Lower lobe of right lung (tissue), 2 donors: ENCODE data around the gene R3HDM2. TPM values are rescaled to one million over a fixed set of nuclear protein-coding genes. Genes with fewer than 3 reads are reported as not detected.
A peak's percentile ranks its signal among the peaks of the same experiment; 100 is the strongest.

Experiments
- ATAC-seq, 2 donors: fragments of 200-7000 bp; cut with Tn5 transposase; one replicate each; pipeline ENCODE4 v1.9.1; 2020 to 2022; ENCODE audit warnings: mild to moderate bottlenecking in 2 of 2, moderate library complexity in 2 of 2
- DNase-seq: peaks from one replicate; pipeline ENCODE4 v3.0.0-alpha.2; 2020
- H3K27ac ChIP-seq: fragments of 200-600 bp; one replicate; pipeline ENCODE4 v1.8.0; 2022
- H3K27me3 ChIP-seq: fragments of 200-600 bp; one replicate; pipeline ENCODE4 v1.8.0; 2022; ENCODE audit warnings: low read depth
- H3K36me3 ChIP-seq: fragments of 200-600 bp; one replicate; pipeline ENCODE4 v1.8.0; 2022; ENCODE audit warnings: mild to moderate bottlenecking
- H3K4me1 ChIP-seq: fragments of 200-600 bp; one replicate; pipeline ENCODE4 v1.8.0; 2022
- H3K4me3 ChIP-seq: fragments of 200-600 bp; one replicate; pipeline ENCODE4 v1.8.0; 2022; ENCODE audit warnings: mild to moderate bottlenecking
- H3K9me3 ChIP-seq: fragments of 200-600 bp; one replicate; pipeline ENCODE4 v1.8.0; 2022
- intact Hi-C: fragments of 100-400 bp; cut with DNase I; formaldehyde crosslinking; loops from one replicate; pipeline ENCODE4 v1.11.0; 2022
- total RNA-seq: library from RNA; stranded (reverse); fragmentation: NEBNext Ultra II Directional; extraction: Animal tissue kit (Norgen Biotek cat#: 25700); gene quantifications from one replicate; pipeline ENCODE4 v1.2.1, GENCODE V29; 2021
- TF ChIP-seq, protein P1 (sequence below): fragments of 200-600 bp; IDR thresholded peaks from one replicate; pipeline ENCODE4 v1.8.0; 2022; ENCODE audit warnings: antibody characterized with exemption, mild to moderate bottlenecking
- donor health status: DM: no; HTN: yes; CAD: no; lungs with severe emphysema.

Gene R3HDM2
- total RNA-seq, 1 donor from 2014 or later = 79.3 TPM

- Histone ChIP-seq H3K4me3 (no peak overlapping the region), H3K9me3 (no peaks in the 10 kb centered on the region), H3K36me3 (peaks cover 13% of the 10 kb centered on the region), H3K4me1 (no peaks in the 10 kb centered on the region), H3K27ac (no peak overlapping the region), H3K27me3 (no peaks in the 10 kb centered on the region)
- no peak for DNase-seq
- TF ChIP-seq, protein P1, sequence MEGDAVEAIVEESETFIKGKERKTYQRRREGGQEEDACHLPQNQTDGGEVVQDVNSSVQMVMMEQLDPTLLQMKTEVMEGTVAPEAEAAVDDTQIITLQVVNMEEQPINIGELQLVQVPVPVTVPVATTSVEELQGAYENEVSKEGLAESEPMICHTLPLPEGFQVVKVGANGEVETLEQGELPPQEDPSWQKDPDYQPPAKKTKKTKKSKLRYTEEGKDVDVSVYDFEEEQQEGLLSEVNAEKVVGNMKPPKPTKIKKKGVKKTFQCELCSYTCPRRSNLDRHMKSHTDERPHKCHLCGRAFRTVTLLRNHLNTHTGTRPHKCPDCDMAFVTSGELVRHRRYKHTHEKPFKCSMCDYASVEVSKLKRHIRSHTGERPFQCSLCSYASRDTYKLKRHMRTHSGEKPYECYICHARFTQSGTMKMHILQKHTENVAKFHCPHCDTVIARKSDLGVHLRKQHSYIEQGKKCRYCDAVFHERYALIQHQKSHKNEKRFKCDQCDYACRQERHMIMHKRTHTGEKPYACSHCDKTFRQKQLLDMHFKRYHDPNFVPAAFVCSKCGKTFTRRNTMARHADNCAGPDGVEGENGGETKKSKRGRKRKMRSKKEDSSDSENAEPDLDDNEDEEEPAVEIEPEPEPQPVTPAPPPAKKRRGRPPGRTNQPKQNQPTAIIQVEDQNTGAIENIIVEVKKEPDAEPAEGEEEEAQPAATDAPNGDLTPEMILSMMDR = no peak
- intact Hi-C loops = no loop called here
- ATAC-seq = no peak
Measured at GRCh38 chr12:57250541-57250940, 180.3 kb downstream of the R3HDM2 start.

DNA sequence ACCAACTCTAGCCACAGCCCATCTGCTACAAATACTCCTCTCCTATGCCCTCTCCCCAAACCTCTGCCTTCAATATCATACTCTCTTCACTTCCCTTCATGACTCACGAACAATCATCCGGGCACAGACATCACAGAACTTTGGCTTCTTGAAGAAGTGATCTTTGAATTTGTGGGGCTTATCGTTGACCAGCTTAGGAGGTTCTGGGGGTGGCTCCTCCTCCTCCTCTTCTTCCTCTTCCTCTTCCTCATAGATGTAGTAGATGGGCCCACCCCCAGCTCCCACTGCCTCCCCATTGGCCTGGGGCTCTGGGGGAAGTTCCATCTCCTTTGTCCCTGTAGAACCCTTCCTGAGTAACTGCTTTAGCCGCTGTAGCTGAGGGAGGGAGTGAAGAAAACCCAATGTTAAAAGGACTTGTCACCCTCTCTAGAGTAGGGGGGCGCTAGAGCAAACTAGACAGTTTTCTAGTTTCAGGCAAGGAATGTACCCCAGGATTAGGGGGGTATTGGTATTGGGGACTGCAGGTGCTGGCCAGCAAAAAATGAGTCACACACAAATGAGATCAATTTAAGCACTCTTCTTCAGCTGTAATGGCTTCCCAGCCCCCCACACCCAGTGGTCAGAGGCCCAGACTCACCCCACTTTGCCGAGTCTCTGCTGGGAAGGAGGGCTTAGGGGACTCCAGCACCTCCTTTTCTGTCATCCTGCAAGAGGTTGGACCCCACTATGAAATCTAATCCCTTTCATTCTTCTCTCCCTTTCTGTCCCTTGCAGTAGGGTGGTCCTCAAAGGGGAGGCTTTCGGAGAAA, 181.7 kb downstream of the R3HDM2 start:
- peak; percentile 48 to 60 for ATAC-seq
- no peak for DNase-seq
- no peaks in the 10 kb centered on the region for H3K4me1 ChIP-seq
- H3K36me3 ChIP-seq = no peaks in the 10 kb centered on the region
- TF ChIP-seq, protein P1 = no peak
- H3K27me3 ChIP-seq = peaks cover 3% of the 10 kb centered on the region
- peak overlapping the region; percentile 18 for H3K4me3 ChIP-seq
- intact Hi-C loops = no loop called here
- no peak overlapping the region for H3K27ac ChIP-seq
- no peaks in the 10 kb centered on the region for H3K9me3 ChIP-seq

DNA sequence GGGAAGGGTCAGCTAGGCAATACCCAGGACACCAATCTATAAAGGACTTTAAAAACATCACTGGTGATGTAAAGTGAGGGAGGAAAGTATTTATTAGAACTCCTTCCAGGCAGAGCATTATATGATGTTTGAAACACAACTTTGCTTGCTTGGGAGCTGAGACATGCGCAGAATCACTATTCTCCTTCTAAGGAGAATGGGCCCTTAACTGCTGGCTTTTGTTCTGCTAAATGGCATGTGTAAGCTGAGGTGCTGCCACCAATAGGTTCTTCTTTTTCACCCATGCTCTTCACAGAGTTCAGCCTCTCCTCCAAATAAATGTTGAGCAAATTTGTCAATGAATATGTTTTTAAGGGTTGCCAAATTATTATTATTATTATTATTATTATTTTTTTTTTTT, 183.8 kb downstream of the R3HDM2 start:
- H3K9me3 ChIP-seq = no peaks in the 10 kb centered on the region

GRCh38 chr12:57244312-57244696, 186.5 kb downstream of the R3HDM2 start:
- no peaks in the 10 kb centered on the region for H3K36me3 ChIP-seq
- ATAC-seq (no peak), DNase-seq (no peak)
- intact Hi-C loops = no loop called here
- H3K4me1 ChIP-seq = peaks cover 48% of the 10 kb centered on the region
- H3K9me3 ChIP-seq = no peaks in the 10 kb centered on the region
- H3K4me3 ChIP-seq = no peak overlapping the region
- peaks cover 49% of the 10 kb centered on the region for H3K27me3 ChIP-seq
- no peak overlapping the region for H3K27ac ChIP-seq
- TF ChIP-seq, protein P1 = no peak

More for the DNA sequence above, 183.8 kb downstream of the R3HDM2 start:
- peaks cover 22% of the 10 kb centered on the region for H3K27me3 ChIP-seq
- H3K4me3 ChIP-seq = no peak overlapping the region
- TF ChIP-seq, protein P1 = no peak
- peaks cover 21% of the 10 kb centered on the region for H3K4me1 ChIP-seq
- intact Hi-C loops = no loop called here
- ATAC-seq (no peak), DNase-seq (no peak)
- no peak overlapping the region for H3K27ac ChIP-seq
- H3K36me3 ChIP-seq = no peaks in the 10 kb centered on the region

GRCh38 chr12:57243521-57244311, 187.1 kb downstream of the R3HDM2 start:
- Histone ChIP-seq H3K9me3 (no peaks in the 10 kb centered on the region), H3K4me3 (peak overlapping the region; percentile 36), H3K36me3 (no peaks in the 10 kb centered on the region), H3K4me1 (peaks cover 54% of the 10 kb centered on the region), H3K27ac (no peak overlapping the region), H3K27me3 (peaks cover 54% of the 10 kb centered on the region)
- intact Hi-C loops = no loop called here
- TF ChIP-seq, protein P1 = peak; percentile 75
- DNase-seq (peak; percentile 88), ATAC-seq (peak; percentile 57 to 64)
